DMS79 treated with DMSO at 0.1 percent for 48 hours (cell line): Measurements from ENCODE around the gene LMF2.
"Not testable (repeated sequence)": the region's sequence is repeated elsewhere in the genome, so short reads cannot be mapped to it uniquely, and the experiment has no call there.

Source experiments
- DNase-seq: peaks from one replicate; lab custom pipeline; 2025; lab: John Stamatoyannopoulos, UW

Gene LMF2

GRCh38 chr22:50533856-50534711 is 26.6 kb upstream of the LMF2 start:
- not testable (repeated sequence) for DNase-seq

DNA sequence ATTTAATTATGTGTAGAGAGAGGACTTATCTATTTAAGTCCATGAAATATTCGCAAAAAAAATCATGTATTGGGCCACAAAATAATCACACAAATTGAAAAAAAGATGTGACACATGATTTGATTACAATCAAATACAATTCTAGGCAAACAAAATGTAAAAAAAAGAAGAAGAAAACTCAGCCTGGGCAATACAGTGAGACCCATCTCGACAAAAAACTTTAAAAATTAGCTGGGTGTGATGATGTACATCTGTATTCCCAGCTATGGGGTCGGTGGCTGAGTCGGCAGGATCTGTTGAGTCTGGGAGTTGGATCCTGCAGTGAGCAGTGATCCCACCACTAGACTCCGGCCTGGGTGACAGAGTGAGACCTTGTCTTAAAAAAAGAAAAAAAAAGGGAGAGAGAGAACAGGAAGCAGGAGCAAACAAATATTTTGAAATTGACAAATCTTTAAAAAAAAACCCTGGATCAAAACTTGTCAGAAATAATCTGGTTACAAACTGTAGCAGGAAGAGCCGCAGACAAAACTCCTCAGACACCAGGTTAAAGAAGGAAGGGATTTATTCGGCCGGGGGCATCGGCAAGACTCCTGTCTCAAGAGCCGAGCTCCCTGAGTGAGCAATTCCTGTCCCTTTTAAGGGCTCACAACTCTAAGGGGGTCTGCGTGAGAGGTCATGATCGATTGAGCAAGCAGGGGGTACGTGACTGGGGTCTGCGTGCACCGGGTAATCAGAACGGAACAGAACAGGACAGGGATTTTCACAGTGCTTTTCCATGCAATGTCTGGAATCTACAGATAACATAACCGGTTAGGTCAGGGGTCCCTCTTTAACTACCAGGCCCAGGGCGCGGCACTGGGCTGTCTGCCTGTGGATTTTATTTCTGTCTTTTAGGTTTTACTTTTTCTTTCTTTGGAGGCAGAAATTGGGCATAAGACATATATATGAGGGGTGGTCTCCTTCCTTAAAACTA is 25.6 kb upstream of the LMF2 start:
- no peak for DNase-seq

DNA sequence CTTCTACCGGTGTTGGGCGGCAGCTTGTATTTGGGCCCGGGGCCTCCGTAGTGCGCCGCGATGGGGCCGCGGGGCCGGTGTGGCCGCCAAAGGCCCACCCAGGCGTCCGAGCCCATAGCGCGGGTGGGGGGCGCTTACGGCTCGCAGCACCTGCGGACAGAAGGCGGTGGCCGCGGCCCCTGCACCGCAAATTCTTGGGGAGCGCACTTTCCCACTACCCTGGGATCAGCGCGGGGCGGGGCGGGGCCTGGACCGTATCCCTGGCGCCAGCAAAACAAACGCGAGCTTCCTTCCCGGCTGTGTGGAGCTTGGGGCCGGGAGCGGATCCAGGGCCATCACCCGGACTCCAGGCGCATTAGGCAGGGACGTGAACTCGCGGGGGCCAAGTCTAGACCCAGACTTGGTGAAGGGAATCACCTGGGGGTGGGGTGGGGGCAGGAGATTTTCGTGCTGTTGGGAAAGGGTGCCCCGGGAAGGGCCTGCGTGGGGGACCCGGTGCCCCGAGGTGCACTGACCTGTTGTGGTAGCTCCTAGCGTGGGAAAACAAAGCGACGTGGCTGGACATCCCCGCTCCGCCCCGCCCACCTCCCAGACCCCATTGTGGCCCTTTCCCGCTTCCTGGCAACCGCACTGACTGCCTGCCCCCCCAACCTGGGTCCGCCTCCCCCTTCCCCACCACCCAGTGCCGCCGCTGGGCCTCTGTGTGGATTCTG is 24.6 kb upstream of the LMF2 start:
- DNase-seq, result no peak

GRCh38 chr22:50531546-50531961 is 24.1 kb upstream of the LMF2 start:
- DNase-seq, result peak; percentile 7

DNA sequence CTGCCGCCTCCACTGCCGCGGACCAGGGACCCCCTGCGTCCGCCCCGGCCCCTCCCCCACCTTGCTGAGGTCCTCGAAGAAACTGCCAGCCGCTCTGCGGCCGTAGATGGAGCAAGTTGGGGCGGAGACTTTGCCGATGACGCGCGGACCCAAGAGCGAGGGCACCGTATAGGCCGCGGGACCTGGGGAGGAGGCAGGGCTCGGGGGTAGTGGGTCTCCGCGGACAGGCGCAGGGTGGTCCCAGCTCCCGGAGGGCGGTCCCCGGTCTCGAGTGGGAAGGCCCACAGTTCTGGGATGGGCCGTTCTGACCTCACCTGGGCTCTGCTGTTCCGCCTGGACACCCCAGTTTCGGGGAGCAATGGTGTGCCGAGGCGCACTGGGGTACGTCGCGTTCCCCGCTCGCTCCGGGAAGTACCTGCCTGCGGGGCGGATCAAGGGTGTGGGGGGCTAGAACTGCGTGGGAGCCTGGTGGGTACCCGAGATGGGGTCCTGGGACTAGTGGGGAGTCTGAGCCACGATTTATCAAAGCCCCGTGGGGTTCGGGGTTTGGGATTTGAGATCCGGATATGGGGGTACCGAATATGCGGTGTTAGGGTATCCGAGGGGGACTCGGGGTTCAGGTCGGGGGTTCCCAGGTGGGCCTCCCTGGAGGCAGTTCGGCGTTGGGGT is 23.5 kb upstream of the LMF2 start:
- DNase-seq, result peak; percentile 27

DNA sequence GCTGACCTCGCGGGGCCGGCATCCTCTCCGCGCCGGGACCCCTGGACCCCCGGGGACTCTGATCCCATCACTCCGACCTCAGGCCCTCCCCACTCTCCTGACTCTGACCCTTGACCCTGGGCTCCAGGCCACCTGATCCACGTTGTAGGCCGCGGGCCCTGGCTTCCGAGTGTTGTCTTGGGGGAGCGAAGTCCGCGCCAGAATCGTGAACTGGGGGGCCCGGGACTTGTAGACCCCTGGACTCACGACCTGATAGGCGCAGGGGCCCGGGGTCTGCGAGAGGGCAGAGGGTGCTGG is 23.0 kb upstream of the LMF2 start:
- DNase-seq, result no peak

GRCh38 chr22:50529897-50530579 is 22.5 kb upstream of the LMF2 start, which contains the start of gene TYMP:
TYMP (minus strand) TSS chr22:50530012; CDS start chr22:50529709, 303 bp downstream.
- no peak for DNase-seq

GRCh38 chr22:50529416-50529896 is 22.0 kb upstream of the LMF2 start:
- DNase-seq, result no peak

DNA sequence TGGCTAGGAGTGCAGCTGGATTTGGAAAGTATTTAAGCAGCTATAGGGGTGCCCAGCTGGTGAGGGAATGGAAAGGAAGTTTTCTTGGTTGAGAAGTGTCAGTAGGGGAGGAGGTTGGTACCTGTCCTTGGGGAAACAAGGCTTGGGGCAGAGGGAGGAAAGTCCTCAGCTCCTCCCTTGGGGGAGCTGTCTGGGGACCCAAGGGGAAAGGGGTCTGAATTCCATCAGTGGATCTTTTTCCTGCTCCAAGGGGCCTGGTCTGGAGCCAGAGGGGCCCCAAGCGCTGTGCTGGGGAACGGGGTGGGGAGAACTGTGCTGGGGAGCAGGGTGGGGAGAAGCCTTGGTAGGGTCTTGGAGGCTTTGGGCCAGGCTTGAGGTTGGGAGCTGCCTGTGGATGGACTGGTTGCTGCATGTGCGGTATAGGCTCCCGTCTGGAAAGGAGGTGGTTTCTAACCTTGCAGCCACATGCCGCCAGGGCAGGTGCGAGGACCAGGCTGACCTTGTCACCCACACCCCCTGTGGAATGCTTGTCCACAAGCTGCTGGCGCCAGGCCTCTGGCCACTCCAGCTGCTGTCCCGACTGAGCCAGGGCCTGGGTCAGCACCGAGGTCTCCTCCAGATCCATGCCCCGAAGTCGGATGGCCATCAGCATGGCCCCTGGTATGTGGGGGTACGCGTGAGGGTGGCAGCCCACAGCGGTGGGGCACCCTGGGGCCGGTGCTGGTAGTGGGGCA is 21.3 kb upstream of the LMF2 start:
- no peak for DNase-seq

DNA sequence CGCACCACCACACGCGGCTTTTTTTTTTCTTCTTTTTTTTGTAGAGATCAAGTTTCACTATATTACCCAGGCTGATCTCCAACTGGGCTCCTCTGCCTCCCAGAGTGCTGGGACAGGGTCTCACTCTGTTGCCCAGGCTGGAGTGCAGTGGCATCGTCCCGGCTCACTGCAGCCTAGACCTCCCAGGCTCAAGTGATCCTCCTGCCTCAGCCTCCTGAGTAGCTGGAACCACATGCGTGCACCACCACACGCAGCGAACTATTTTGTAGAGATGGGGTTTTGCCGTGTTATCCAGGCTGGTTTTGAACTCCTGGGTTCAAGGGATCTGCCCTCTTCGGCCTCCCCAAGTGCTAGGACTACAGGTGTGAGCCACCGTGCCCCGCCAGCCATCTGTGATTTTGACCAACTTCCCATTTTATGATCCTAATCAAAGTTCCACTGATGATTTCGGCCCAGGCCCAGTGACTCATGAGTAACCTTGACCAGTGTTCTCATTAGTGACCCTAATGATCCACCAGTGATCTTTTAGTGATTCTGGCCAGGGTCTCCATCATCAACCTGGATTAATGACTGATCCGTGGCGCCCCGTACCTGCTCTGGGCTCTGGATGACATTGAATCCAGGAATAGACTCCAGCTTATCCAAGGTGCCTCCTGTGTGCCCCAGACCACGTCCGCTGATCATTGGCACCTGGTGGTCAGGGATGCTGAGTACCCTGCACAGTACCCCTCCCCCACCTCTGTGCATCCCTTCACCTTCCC is 20.6 kb upstream of the LMF2 start:
- no peak for DNase-seq

DNA sequence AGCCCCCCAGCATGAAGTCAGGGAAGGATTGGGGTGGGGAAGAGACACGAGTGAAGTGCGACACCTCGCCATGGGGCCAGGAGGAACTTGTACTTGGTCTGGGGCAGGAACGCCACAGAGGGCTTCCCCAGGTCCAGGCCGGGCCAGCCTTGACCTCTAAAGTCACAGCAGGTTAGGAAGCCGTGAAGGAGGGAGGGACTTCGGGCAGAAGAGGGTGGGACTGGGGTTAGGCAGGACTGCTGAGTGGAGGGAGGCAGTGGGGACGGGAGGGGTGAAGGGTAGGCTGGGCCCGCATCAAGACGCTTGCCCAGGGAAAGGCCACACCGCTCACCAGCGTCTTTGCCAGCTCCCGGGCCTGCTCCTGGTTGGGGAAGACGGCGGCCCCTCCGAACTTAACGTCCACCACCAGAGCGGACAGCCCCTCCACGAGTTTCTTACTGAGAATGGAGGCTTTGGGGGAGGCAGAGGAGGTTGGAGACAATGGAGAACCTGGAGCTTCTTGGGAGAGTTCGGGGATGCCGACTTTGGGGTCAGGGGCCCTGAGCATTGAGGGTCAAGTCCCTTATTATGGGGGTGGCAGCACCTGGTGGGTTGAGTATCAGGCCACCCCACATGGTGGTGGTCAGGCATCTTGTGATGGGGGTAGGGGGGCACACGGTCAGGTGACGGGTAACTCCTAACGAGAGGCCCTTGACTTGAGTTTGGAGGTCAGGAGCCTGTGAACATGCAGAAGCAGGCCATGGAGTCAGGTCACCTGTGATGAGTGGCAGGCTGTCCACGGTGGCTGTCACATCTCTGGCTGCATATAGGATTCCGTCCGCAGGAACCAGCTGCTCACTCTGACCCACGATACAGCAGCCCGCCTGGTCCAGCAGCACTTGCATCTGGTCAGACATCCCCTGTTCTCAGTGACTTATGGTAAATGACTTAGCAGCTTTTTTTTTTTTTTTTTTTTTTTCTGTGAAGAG is 19.6 kb upstream of the LMF2 start:
- DNase-seq, result peak; percentile 6

DNA sequence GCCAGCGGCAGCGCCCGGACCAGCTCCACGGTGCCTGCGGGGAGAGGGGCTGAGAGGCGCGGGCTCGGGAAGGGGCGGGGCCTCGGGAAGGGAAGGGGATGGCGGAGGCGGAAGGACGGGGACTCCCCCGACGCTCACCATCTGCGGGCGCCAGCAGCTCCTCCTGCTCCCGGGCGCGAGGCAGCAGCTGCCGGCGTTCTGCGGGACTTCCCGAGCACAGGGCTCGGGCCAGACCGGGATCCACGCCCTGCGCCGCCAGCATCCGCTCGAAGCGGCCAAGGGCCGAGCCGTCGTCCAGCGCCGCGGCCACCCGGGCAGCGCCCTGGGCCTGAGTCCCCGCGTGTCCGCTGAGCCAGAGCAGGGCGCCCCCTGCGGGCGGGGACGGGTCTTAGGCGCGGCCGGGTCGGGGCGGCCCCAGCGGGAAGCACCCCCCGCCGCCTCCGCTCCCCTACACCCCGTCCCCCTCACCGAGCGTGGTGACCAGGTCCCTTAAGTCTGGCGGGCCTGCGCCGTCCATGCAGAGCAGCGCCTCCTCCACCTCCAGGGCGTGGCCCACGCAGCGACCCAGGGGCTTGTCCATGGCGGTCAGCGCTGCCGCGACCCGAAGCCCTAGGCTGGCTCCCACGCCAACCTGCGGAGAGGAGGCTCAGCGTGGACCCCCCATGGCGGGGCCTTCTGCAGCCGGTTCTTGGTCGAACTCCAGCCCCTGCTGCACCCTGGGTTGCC is 18.8 kb upstream of the LMF2 start:
- peak; percentile 15 for DNase-seq

DNA sequence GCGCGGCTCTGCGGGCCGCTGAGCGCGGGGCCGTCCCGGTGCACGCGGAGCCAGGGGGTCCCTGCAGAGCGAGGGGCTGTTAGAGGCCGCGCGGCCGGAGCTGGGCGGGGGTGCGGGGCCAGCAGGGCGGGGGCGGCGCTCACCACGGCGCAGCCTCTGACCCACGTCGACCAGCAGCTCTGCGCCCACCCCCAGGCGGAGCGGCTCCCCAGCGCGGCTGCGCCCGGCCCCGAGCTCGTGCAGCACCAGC is 18.3 kb upstream of the LMF2 start:
- no peak for DNase-seq

- peak; percentile 74 for DNase-seq
These were observed 17.8 kb upstream of the LMF2 start, which contains the start of gene SCO2 for GRCh38 chr22:50525104-50525857. SCO2 (minus strand) TSS chr22:50525598; CDS start chr22:50524411, 1,187 bp downstream.

- DNase-seq, result no peak
These were observed 17.2 kb upstream of the LMF2 start for GRCh38 chr22:50524676-50525103.

- DNase-seq, result no peak
These were observed 16.5 kb upstream of the LMF2 start for GRCh38 chr22:50523806-50524675.
